Hematopoietic multipotent progenitor cell treated with erythropoietin and hydrocortisone succinate and interleukin-3 and kit ligand, for 17 days (in vitro differentiated cells): ENCODE data around the gene BICC1.

Experiments
- DNase-seq: peaks from one replicate; pipeline ENCODE4 v3.0.0-alpha.2; 2015; ENCODE audit warnings: low spot score

Gene BICC1, protein sequence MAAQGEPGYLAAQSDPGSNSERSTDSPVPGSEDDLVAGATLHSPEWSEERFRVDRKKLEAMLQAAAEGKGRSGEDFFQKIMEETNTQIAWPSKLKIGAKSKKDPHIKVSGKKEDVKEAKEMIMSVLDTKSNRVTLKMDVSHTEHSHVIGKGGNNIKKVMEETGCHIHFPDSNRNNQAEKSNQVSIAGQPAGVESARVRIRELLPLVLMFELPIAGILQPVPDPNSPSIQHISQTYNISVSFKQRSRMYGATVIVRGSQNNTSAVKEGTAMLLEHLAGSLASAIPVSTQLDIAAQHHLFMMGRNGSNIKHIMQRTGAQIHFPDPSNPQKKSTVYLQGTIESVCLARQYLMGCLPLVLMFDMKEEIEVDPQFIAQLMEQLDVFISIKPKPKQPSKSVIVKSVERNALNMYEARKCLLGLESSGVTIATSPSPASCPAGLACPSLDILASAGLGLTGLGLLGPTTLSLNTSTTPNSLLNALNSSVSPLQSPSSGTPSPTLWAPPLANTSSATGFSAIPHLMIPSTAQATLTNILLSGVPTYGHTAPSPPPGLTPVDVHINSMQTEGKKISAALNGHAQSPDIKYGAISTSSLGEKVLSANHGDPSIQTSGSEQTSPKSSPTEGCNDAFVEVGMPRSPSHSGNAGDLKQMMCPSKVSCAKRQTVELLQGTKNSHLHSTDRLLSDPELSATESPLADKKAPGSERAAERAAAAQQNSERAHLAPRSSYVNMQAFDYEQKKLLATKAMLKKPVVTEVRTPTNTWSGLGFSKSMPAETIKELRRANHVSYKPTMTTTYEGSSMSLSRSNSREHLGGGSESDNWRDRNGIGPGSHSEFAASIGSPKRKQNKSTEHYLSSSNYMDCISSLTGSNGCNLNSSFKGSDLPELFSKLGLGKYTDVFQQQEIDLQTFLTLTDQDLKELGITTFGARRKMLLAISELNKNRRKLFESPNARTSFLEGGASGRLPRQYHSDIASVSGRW

DNA sequence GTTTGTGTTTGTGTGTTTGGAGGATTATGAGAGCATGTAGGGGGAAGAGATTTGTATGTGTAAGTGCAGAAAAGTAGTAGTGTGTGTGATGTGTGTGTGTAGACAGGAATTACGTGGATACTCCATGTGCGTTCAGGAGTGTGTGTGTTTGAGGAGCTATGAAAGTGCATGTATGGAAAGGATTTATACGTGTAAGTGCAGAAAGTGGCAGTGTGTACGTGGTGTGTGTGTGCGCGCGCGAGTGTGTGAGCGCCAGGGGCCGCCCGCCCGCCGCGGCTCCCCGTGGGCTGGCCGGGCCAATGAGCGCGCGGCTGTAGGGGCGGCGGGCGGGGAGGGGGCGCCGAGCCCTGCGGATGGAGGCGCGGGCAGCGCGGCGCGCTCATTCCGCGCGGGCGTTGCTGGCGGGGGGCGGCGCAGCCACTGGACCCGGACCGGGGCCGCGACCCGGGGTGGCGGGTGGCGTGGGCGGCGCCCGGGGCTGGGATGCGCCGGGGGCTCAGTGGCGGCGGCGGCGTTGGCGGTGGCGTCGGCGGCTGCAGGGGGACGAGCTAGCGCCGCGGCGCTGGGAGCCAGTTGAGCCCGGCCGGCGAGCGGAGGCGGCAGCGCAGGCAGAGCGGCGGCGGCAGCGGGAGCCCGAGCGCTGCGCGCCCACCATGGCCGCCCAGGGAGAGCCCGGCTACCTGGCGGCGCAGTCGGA lies at the start of gene BICC1:
Gene BICC1 (plus strand): TSS at position 382 of the 697 bp plus-strand sequence. CDS start 272 bp downstream, at position 654.
- no peak for DNase-seq

DNA sequence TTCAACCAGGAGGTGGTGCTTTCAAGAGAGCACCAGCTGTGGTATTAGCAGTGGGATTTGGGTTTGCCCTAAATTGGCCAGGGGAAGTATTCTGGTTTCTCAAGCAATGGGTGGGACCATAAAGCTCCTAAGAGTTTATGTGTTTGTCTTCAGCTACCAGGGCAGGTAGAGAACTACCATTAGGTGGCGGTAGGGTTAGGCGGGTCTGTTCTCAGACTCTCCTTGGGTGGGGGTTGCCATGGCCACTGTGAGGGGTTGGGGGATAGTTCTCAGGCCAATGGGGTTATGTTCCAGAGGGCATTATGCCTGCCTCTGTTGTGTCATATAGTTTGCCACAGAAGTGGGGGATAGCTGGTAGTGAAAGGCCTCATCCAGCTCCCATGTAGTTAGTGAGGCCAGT lies 47.7 kb upstream of the BICC1 start:
- DNase-seq = no peak

DNA sequence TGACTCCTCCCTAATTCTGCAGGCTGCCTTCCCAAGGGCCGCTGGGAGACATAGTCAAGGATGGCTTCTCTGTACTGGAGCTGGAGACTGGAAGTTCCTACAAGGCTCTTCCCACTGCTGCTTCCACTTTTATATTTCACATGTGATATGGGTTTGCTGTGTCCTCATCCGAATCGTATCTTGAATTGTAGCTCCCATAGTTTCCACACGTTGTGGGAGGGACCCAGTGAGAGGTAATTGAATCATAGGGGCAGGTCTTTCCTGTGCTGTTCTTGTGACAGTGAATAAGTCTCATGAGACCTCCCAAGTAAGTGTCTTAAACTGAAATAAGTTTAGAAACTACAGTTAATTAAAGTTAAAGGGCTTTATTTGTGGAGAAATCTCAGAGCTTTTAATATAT lies 47.0 kb upstream of the BICC1 start:
- DNase-seq = no peak

DNA sequence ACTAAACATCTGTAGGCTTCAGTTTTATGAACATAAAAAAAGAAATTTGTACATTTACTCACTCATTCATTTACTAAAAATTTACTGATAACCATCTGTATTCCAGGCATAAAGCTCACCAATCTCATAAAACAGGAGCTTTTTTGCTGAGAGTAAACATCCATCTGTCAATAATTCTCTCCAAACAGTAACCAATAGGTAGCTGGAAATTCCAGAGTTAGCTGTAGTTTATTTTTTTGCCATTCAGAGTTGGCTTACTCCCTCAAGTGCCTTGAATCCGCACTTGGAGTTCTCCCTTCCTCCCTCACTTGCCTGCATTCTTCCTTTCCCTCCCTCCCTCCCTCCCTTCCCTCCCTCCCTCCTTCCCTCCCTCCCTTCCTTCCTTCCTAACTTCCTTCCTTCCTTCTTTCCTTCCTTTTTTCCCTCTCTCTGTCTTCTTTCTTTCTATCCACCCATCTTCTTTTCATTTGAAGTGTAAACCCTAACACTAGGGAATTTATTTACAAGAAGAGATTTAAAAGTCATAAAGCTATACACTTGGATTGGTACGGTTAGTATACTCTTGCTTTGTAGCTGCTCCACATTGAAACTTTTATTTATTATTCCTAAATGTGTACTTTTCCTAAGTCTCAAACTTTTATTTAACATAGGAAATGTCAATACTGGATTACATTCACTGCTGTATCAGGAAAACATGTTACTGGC lies 44.6 kb upstream of the BICC1 start:
- DNase-seq = no peak

DNA sequence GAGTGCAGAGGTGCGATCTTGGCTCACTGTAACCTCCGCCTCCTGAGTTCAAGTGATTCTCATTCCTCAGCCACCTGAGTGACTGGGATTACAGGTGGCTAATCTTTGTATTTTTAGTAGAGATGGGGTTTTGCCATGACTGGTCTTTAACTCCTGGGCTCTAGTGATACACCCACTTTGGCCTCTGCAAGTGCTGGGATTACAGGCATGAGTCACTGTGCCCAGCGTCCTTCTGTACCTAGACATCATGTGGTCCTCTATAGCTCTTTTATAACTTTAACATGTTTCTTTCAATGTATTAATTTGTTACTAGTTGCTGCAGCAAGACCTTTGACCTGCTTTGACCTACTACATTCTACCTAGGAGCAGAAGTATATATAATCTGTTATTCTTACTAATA lies 38.7 kb upstream of the BICC1 start:
- DNase-seq = no peak

DNA sequence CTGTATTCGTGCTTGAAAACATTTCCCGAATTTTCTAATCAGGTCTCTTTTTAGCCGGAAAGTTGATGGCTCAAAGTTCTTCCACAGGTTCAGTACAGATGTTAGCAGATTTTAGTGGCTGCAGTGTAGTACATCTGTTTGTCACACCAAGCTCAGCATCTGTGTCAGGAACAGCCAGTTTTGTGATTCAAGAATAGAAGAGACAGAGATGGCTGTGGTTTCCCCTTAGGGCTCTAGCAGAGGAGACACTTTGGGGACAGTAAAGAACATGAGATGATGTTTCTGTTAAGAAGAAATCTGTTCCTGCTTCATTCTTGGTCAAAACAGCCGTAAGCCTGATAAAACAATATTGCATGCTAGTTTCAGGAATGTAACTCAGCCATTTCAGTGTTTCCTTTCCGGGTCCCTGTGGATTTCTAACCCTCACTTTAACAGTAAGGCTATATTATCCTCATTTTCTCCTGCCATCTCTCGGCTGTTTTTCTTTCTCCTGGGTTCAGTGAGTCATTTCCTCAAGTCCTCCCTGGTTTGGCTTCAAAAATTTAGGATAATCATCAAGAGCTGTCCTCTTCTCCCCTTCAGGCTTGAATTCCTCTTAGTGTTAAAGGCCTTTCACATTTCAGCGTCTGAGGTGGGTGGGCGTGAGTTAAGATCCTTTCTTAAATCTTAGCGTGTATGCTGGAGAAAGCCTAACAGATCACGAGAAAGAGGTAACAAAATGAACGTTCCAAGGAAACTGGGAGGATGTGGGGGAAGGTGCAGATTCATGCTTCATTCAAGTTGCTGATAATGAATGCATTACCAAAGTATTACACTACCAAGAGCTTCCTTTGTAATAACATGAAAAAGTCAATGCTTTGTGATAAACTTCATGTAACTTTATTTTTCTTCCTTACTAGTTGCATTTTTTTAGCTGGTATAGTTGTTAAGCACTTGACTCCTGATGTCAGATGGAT lies 37.1 kb upstream of the BICC1 start:
- no peak for DNase-seq

DNA sequence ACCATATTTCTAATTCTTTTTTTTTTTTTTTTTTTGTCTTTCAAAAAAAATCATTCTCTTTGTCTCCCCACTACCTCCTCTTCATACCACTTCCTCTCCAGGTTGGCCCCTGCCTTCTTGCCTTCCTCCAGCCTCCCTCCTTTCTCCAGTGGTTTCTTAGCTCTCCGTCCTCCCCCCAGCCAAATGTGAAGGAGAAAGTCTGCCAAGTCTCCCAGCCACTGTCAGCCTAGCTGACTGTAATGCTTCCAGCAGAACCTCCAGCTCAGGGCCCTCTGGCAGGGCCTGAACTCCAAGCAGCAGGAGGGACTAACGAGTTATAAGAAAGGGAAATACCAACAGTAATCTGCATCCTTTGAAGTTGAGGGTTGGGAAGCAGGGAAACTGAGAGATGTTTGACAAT lies 35.5 kb upstream of the BICC1 start:
- no peak for DNase-seq

DNA sequence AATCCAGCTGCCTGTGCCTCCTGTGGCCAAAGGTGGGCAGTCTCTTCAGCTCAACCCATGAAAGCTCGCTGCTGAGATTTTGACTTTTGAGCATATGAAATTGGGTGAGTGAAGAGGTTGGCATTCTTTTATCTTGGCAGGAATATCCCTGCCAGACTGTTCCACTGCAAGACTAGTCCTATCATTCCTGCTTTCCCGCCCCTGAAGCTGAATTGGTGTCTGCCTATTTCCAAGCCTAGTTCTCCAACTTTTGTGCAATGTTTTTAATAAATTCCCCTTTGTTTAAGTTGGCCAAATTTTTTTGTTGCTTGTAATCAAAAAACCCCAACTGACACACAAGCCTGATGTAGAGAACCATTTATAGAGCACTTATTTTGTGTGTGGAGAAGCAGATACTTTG lies 34.8 kb upstream of the BICC1 start:
- DNase-seq = no peak

DNA sequence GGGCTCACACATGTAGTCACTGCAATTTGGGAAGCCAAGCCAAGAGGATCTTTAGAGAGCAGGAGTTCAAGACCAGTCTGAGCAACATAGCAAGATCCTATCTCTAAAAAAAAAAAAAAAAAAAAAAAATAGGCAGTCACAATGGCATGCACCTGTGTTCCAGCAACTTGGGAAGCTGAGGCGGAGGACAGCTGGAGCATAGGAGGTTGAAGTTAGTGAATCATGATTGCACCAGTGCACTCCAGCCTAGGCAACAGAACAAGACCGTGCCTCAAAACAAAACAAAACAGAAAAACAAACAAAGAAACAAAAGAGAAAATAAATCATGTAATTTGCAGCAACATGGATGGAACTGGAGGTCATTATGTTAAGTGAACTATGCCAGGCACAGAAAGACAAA lies 33.6 kb upstream of the BICC1 start:
- DNase-seq = no peak

DNA sequence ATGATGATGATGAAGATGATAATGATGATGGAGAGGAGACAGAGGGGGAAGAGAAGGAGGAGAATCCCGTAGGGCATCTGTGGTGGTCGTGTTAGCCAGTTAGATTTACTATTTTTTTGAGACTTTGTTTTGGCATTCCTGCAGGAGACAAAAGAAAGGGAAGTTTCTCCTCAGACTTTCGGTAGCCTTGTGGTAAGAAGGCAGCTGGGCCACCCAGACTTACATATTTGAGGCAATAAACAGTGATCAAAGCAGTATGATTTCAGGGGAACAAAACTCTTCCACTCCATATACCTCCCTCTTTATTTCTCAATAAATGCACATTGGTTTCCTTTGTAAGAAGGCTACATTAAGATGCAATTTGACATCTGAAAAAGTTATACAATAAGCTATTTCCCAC lies 32.4 kb upstream of the BICC1 start:
- no peak for DNase-seq

DNA sequence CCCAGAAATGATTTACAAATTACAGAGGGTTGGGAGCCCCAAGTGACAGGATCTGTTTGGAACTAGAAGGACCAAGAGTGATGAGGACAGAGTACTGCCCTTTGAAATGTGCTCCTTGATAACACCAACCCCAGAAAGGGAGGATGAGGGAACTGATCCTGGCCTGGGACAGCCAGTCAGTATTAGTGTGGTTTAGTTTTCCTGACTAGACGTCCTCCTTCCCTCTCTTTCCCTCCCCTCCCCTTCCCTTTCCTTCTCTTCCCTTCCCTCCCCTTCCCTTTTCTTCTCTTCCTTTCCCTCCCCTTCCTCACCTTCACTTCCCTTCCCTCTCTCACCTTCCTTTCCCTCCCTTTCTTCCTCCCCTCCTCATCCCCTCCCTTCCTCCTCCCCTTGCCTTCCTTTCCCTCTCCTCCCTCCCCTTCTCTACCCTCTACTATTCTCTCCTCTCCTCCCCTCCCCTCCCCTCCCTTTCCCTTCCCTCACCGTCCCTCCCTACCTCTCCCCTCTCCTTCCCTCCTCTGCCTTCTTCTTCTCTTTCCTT lies 31.0 kb upstream of the BICC1 start:
- no peak for DNase-seq

DNA sequence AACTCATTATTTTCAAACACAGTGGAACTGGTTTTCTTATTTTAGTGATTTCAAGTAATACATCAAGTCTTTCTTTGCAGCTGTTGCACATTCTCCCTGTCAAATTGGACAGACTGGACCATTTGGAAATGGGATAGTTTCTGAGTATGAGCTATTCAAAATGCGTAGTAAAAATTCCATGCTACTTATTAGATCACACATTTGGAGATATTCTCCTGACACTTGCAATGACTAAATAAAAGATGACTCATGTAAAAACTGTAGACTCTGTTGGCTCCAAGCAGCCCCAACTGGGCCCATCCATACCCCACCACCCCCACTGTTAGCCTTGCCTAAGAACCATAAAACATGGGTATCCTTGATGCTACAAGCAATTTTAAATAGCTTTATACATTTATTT lies 25.9 kb upstream of the BICC1 start:
- no peak for DNase-seq

DNA sequence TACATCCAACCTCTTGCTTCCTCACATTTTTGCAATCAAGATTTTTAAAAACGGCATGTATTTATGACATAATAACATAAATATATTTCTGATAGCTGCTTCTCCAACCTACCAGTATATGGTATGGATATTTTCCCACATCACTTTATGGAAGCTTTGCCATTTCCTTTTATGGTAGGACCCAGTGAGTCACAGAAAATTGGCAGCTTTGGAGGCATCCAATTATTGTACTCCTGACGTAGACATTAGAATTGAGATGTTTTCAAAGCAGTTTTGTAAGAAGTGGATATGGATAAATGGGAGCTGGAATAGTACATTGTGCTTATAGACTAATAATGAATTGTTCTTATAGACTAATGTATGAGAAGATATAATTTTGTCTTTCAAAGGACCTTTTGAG lies 23.8 kb upstream of the BICC1 start:
- DNase-seq = no peak

DNA sequence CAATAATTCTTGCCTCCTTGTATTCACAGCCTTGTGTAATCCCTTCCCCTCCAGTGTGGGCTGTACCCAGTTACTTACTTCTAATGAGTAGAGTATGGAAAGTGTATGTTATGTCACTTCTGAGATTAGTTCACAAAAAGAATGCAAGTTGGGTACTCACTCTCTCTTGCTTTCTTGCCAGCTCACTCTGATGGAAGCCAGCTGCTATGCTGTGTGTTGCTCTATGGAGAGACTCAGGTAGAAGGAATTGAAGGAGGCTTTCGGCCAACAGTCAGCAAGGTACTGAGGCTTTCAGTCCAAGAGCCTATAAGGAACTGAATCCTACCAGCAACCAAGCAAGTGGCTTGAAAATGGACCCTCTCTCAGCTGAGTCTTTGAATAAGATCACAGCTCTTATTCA lies 9.7 kb upstream of the BICC1 start:
- no peak for DNase-seq

DNA sequence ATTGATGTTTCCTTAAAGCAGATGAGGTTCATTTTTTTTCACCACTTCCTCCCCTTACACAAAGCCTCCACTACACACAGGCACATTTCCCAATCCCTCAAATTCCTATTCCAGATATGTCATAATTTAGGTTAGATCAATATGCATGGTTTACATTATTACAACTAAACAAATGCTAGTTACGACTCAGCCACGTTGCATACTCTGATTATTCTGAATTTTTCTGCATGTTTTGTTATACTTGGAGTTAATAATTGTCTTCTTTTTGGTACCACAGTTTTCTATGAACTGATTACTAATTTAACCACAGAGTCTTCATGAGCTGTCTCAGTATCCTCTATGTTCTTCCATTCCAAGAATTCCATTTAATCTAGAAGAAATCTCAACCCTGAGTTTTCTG lies 4.4 kb upstream of the BICC1 start:
- DNase-seq = no peak

DNA sequence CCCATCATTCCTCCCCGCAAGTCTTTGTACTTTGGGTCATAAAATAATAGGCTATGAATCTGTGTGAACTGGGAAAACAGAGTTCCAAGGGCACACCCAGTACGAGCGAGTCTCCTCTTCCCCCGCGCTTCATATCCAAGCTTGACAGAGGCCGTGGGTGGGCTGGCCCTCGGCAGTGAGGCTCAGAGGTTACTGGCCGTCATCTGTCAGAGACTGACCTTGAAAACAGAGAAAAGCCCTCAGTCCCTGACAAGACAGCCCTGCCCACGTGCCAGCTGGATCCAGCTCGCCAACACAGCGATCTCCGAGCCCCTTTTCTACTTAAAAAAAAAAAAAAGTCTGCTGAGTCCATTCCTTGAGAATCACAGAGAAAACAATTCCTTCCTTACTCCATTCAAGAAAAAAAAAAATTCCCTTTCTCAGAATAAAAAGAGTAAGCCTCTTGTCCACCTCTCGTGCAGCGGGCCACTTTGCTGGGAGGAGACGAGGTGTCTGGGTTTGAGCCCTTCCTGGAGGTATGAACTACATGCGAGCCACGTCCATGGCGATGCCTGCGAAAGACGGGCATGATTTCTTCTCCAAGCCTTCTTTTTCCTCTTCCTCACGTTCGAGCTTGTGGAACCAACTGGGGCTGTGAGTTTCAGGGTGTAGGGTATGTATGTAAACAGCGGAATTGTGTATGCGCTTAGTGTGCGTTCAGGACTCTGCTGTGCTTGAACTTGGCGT lies 744 bp upstream of the BICC1 start:
- no peak for DNase-seq

DNA sequence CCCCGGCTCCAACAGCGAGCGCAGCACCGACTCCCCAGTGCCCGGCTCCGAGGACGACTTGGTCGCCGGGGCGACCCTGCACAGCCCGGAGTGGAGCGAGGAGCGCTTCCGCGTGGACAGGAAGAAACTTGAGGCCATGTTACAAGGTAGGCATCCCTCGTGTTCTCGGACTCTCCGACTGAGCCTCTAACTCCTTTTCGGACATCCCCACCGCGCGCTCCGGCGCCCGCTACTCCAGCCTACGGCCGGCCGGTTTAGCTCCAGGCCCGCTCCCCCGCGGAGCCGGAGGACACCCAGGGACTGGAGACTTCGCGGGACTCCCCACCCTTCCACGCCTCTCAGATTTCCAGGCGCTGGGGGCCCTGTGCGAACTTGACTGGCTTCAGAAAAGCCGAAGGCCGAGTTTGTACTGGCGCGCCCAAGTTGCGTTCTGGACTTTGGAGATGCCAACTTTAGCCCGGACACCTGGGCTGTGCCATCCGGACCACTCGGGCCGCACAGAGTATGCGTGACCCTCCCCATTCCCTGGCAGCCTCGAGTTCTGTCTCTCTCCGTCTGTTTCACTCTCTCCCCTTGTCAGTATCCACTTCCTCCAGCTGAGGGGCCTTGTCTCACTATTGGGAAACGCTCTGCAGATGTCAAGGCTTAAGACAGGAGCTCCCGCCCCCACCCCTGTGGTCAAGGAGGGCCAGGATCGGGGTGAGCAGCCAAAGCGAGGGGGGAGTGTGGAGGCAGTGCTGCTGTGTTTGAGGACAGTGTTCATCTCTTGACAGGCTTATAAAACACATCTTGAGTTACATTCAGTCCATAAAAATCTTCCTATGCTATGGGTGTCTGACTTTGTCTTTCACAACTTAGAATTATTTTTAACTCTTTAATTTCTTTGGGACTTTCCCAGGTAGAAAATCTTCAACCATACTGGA lies 777 bp downstream of the BICC1 start:
- DNase-seq = no peak

DNA sequence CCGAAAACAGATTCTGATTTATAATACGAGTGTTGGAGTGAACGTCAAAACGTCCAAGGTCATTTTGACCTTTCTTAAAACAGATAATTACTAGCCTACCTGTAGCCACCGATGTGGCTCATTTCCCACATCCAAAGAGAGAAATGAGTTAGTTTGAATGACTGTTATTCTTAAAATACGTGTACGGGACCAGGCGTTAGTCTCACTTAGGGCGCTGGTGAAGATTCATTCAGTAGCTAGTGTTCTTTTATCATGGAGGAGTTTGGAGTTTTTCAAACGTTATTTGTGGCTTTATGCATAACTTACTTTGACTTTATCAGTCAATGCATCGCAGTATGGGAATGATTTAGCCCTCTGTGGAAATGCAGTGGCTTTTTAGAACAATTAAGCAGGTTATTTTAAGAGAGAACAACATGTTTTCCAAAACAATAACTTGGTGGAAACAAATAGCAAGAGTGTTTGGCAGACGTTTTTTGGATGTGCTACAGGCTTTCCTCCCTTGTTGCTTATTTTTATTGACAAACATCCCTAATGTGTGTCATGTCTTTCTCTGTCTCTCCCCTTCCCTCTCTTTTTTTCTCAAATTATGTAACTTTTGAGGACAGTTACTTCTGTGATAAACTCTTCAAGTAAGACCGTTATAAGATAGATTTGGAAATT lies 1.6 kb downstream of the BICC1 start:
- no peak for DNase-seq
